IPS-11a (cell line): Measurements from ENCODE around the gene CCDC142.

Experiments
- H3K4me3 ChIP-seq: one replicate; pipeline ENCODE4 v1.5.1; 2013; ENCODE audit warnings: low read depth, low read length, control low read depth

Gene CCDC142, protein sequence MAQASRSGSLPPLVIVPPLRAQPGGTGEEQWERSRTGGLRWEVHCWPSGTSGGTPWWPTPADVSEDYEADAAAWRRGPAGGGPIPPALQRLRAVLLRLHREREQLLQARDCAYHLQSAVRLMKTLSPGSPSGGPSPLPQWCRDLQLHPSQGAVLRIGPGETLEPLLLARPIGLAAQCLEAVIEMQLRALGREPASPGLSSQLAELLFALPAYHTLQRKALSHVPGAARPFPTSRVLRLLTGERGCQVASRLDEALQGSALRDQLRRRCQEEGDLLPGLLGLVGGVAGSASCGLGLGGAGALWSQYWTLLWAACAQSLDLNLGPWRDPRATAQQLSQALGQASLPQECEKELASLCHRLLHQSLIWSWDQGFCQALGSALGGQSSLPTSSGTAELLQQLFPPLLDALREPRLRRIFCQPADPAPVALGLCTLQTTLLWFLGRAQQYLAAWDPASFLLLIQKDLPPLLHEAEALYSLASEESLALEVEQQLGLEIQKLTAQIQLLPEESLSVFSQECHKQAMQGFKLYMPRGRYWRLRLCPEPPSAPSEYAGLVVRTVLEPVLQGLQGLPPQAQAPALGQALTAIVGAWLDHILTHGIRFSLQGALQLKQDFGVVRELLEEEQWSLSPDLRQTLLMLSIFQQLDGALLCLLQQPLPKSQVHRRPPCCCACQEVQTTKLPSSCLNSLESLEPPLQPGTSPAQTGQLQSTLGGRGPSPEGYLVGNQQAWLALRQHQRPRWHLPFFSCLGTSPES

DNA sequence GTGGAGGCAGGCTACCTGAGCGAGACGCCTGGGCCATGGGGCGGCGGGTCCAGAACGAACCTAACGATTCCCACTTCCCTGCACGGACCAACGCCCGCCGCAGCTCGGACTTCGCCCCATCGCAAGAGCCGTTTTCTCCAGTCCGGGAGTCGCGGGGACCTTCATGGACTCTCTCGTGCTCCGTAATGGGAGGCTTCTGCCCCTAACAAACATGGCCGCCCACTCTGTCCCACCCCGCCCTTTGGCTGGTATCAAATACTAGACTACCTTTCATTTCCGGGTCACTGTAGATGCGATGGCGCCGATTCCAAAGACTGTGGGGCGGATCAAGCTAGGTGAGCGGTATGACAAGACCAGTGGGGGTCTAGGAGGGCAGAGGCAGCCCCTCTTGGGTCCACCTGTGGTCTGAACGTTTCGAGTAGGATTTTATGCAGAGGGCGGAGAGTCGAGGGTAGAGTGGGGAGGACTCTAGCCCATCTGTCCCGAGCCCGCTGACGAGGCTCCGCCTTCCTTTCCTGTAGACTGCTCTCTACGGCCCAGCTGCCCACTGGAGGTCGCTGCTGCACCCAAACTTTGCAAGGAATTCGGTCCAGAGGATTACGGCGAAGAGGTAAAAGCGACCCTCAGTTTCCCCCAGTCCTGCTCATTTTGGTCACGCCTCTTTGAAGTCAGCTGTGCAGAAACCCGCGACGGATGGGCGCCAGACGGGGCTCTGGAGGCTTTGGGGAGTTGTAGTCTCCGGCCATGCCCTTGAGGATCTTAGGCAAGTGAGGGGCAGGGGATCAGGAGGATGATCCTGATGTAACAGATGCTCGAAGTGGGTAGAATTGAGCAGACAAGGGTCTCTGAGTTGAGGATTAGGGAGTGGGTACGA is at the start of gene CCDC142, which contains the start of gene TTC31:
Gene CCDC142, minus strand, starts transcription at position 198 of the 874 bp plus-strand sequence. Its CDS starts 161 bp downstream, at position 37.
Gene TTC31, plus strand, starts transcription at position 281 of the 874 bp plus-strand sequence. Its CDS starts 15 bp downstream, at position 296.
- peak within 1 kb of the TSS; percentile 97 for H3K4me3 ChIP-seq

DNA sequence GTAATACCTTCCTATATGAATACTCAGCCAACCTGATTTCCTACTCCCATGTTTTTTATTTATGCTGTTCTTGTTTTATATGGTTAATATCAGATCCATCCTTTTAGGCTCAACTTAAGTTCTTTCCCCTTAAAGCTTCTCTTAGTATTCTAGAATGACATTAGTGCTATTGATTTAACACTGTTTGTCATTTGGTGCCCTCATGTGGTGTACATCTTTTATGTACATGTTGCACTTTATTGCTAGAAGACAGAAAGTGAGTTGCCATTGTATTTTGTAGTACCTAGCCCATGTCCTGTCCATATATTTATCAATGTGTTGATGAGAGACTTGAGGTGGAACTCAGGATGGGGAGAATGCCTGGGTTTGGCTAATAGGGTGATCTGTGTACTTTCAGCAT is 49.4 kb upstream of the CCDC142 start:
- H3K4me3 ChIP-seq: no peak overlapping the region

DNA sequence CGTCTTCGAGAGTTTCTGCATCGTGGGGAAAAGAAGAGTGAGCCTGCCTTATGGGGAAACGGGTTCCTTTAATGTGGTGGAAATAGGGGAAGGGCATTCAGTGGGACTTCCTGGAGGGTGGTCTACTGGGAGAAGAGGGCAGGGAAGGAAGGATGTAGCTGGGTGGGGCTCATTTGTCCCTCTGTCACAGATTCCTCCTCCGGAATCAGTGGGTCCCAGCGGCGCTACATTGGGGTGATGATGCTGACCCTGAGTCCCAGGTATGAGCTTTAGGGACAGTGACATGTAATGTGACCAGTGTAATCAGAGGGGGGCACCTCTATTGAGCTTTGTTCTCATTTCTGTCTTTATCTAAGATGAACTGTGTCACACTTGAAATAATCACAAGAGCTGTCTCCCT is 48.9 kb upstream of the CCDC142 start:
- H3K4me3 ChIP-seq: no peak overlapping the region

DNA sequence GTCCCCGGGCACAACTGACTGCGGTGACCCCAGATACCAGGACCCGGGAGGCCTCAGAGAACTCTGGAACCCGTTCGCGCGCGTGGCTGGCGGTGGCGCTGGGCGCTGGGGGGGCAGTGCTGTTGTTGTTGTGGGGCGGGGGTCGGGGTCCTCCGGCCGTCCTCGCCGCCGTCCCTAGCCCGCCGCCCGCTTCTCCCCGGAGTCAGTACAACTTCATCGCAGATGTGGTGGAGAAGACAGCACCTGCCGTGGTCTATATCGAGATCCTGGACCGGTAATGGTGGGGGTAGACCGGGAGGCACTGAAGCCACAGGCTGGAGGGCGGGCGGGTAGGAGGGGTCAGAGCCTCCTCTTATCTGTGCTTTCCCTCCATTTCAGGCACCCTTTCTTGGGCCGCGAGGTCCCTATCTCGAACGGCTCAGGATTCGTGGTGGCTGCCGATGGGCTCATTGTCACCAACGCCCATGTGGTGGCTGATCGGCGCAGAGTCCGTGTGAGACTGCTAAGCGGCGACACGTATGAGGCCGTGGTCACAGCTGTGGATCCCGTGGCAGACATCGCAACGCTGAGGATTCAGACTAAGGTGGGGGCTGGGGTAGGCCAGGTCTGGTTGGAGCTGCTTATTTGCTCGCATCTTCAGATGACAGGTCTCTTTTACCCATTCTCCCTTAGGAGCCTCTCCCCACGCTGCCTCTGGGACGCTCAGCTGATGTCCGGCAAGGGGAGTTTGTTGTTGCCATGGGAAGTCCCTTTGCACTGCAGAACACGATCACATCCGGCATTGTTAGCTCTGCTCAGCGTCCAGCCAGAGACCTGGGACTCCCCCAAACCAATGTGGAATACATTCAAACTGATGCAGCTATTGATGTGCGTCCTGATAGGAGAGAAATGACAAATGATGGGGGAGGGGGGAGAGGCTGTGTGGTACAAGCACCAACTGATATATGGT is 47.7 kb upstream of the CCDC142 start:
- H3K4me3 ChIP-seq: peak overlapping the region; percentile 98

DNA sequence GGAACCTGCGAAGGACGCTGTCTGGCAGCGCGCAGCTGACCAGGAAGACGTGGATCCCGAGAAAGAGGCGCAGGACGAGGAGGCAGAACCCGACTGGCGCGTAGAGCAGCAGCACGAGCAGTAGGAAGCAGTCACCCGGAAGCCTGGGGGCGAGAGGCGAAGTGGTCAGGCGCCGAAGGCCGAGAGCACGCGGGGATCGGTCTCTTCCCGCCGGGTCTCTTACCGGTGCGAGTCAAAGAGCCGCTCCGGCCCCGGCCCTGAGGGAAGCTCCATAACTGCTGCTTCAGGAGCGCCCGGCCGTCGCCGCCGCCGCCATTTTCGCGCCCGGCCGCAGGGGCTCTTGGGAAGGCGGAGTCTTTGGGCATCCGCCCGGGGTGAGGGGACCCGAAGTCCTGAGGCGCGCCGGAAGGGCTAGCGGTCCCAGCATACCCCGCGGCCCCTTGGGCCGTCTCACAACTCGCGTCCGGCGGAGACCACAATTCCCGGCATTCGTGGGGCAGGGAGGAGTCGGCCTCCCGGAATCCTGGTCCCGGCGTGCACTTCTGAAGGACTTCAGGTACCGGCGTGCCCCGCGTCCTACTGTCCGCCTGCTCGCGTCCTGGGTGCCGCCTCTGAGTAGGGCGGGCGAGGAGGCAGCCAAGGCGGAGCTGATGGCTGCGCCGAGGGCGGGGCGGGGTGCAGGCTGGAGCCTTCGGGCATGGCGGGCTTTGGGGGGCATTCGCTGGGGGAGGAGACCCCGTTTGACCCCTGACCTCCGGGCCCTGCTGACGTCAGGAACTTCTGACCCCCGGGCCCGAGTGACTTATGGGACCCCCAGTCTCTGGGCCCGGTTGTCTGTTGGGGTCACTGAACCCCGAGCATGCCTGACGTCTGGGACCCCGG is 46.8 kb upstream of the CCDC142 start, which contains the start of the genes AUP1 and HTRA2:
Gene AUP1, minus strand, starts transcription at position 350 of the 882 bp plus-strand sequence. Its CDS starts 77 bp downstream, at position 273.
Gene HTRA2, plus strand, starts transcription at position 577 of the 882 bp plus-strand sequence. Its CDS starts 74 bp downstream, at position 651.
- H3K4me3 ChIP-seq: peak within 1 kb of the TSS; percentile 98

DNA sequence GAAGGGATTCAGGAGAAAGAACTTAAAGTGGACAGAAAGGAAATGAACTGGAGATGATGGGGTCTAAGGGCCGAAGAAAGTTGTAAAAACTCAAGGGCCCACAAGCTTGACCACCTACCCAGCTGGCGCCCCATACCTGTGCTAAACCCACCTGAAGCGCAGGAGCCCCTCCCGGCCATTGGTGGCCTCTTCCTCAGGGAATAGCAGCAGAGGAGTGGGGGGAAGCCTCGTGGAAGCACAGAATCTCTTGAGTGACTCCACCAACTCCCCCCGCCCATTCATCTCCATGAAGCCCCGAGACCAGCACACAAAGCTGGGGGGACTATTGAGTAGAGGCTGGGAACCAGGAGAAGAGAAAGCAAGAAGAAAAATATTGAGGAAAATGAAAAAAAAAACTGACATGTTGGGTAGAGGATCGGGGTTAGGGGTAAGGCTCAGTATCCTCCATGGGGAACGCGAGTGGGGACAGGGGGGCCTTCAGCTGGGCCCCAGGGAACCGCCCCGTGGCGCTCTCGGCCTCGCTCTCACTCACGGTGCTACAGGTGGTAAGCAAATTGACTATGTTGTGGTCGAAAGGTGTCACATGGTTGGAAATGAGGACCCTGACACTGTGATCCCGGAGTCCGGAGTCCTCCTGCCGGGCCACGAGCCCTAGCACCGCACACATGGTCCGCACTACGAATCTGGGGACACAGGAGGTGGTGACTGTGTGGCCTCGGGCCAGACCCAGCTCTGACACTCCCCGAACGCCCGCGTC is 46.0 kb upstream of the CCDC142 start:
- H3K4me3 ChIP-seq: peak overlapping the region; percentile 98

DNA sequence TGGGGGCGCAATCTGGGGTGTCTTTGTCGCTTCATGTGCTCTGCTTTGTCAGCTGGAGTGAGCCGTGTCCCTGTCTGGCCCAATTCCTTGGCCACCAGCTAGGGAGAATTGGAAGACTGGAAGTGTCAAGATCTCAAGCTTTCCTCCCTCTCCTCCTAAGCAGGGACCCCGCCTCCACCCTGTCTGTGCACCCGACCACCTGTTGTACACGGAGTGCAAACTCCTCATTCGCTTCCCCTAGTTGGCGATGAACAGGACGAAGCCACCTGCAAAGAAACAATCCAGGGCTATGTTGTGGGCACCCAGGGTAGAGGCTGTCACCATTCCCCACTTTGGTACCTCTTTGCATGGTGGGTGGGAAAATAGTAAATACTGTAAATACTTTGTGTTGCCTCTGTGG is 44.9 kb upstream of the CCDC142 start:
- H3K4me3 ChIP-seq: no peak overlapping the region

DNA sequence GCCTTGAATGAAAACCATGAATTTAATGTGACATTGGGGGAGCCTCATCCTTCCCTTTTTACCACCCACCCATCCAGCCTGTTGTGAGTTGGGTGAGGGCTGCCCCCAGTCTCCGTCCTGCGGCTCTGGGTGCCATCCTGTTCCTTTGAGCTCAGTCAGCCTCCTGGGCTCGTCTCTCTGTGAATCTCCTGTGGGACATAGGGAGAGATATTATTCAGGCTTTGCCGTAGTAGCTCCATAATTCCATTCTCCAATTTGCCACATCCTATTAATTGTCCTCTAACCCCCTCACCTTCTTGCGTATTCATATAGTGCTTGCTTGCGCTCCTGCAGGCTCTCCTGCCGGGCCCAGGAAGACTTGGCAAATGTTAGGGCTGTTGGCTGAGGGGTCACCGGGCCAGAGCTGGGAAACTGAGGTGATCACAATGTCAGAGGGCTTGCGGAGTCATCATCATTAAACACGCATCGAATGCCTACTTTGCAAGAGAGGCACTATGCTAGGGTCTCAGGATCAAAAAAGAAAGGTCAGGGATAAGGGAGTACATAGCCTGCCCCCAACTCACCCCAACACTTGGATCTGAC is 43.9 kb upstream of the CCDC142 start:
- no peak overlapping the region for H3K4me3 ChIP-seq

DNA sequence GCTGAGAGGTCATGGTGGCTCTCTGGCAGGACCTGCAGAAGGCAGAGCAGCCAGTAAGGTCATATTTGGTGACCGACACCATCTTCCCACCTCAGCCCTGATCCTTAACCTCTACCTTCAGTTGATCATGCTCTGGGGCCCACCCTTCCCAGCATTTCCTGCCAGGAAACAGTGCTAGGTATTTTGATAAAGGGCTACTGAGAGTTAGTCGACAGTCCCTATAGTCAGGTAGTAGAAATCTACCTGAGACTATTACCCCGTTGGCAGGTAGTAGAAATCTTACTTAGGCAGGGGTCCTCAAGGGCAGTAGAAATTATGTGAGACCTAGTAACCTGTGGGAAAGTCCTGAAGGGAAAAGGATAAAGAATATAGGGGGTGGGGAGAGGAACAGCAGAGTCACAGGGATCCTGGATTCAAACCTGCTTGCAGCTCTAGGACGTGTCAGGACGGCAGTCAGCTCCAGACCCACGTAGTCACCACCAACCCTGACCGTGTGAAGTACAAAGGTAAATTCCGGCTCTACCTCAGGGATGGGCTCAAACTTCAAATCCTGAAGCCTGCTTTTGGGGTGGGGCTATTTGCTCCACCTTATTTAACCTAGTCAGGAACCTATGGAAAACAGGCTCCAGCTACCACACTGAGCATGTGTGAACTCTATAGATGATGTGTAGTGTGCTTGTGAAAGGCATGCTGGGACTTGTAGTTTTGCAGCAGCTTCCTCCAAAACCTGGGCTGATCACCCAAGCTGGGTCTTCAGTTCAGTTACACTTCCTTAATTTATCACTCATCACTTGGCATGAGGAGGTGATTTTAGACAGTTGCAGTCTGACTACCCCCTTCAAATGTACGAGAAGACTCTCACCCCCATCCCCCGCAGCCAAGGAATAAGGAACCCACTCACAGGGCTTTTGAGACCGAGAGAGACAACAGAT is 43.2 kb upstream of the CCDC142 start, which contains the start of gene DQX1:
Gene DQX1, minus strand, starts transcription at position 515 of the 932 bp plus-strand sequence. Its CDS starts 502 bp downstream, at position 13.
- no peak within 1 kb of the TSS for H3K4me3 ChIP-seq

DNA sequence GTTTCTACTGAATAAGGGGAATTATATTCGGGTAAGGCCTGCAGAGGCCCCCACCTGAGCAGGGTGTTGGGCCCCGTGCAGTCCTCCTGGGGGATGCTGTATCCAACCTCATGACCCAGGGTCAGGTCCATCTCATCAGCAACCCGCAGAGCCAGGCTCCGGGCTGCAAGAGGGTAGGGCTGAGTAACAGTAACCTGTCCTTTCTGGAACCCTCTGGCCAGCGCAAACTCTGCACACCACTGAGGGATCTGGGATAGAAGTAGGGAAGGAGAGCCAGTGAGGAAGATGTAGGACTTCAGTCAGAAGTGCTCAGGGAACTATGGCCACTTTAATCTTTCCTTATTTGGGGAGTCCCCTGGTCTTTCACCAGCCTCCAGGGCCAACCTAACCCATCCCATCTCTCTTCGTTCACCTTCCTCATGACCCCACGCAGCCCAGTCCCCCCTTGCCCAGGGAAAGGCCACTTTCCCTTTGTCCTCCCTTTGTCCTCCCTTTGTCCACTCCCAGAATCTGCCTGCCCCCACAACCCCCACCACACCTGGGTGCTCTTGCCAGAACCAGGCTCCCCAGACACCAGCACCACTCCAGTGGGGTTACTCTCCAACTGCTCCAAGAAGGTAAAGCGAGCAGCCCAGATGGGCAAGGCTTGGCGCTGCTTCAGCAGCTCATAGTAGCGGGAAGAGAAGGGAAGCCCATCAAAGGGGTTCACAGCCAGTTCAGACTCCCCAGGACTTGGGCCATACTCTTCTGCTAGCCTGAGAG is 42.3 kb upstream of the CCDC142 start:
- no peak overlapping the region for H3K4me3 ChIP-seq

DNA sequence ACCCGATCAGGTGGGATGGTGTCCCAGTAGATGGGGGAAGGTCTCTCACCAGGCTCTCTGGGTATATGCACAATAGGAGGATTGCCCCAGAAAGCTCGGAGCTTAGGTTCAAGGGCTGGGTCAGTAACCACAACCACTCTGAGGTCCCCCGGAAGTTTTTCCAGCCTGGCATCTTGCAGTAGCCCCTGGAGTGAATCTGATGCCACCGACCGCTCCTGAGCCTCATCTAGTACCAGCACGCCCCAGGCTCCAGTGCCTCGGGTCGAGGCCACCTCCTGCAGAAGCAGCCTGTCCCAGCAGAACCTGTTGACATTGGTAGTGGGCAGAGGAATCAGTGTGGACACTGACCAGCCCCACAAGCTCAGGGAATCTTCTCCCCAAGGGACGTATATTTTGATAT is 41.2 kb upstream of the CCDC142 start:
- H3K4me3 ChIP-seq: no peak overlapping the region

DNA sequence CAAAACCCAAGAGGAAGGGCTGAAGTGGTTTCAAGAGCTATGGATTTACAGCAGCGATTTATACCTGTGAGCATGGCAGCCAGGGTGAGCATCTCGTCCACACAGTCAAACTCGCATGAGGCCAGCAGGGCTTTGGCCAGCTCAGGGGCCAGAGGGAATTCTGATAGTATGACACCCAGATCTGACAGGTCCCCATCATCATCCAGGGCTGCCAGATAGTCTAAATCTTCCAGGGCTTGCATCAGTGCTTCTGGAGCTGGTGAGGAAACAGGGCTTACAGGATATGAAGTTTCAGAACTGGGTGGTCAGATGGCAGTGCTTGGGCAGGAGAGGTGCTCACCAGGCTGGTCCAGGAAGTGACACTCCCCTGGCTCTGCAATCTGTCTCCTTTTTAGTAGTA is 39.7 kb upstream of the CCDC142 start:
- no peak overlapping the region for H3K4me3 ChIP-seq

DNA sequence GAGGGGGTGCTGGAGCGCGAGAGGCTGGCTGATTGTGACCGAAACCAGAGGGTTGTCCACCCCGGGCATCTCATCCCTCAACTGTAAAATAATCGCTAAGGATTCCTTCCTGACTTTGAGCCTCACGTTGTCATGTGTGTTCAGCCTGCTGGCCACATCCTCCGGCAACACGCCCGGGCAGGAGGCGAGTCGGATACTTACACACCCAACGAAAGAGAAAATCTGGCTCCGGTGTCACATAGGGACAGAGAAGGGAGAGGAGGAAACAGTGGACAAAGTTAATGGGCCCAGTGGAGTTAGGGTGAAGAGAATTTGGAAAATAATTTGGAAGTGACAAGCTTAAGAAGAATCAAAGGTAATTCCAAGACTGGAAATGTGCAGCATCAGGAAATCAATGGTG is 33.9 kb upstream of the CCDC142 start:
- no peak overlapping the region for H3K4me3 ChIP-seq

DNA sequence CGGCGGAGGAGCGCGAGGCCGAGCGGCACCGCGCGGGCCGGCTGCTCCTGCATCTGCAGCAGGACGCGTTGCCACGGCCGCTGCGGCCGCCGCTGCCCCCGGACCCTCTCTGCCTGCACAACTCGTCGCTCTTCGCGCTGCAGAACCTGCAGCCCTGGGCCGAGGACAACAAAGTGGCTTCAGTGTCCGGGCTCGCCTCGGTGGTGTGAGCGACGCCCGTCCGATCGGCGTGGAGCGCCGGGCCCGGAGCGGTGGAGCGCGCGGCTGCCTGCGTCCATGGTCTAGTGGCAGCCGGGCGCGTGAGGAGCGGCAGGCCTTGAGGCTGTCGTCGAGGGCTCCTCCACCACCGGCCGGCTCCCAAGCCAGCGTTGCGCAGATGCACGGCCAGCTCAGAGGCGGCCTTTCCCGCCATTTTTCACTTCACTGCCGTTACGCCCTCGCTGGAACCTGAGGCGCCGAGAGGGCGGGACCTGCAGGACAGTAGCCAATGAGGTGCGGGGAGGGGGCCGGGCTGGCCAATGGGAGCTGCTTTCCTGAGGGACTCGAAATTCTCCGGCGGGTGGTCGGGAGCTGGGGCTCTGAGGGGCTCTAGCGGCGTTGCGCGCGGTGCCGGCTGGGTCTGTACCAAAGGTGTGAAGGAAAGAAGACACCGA is 33.3 kb upstream of the CCDC142 start:
- no peak overlapping the region for H3K4me3 ChIP-seq
